ENCODE results near the gene HIVEP3.

HIVEP3 gene

DNA sequence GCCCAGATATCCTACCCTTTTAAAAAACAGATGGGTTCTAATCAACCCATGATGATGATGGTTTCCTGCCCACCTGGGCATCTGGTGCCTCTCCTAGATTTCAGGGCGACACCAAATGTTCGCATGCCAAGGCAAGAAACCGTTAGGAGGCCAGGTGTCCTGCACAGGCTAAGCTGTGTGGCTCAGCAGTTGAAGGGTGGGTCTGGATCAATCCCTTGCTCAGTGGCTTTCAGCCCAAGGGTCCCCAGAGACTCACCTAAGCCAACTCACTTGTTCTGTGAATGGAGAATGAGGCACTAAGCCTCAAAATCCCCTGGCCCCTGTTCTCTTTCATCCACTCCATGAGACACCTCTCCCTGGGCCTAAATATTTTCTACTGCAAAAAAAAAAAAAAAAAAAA, 265.1 kb downstream of the HIVEP3 start:
- DNase-seq: no peak
- TF ChIP-seq POLR2A (IDR thresholded peaks at IDR 0.05; ENCODE audit: low read length) (no peak), GATA1 (IDR thresholded peaks at IDR 0.05; ENCODE audit: low read depth, low read length) (no peak)

GRCh38 chr1:41652384-41653265, 266.1 kb downstream of the HIVEP3 start:
- DNase-seq: no peak
- TF ChIP-seq POLR2A (IDR thresholded peaks at IDR 0.05; ENCODE audit: low read length) (no peak), GATA1 (IDR thresholded peaks at IDR 0.05; ENCODE audit: low read depth, low read length) (no peak)

DNA sequence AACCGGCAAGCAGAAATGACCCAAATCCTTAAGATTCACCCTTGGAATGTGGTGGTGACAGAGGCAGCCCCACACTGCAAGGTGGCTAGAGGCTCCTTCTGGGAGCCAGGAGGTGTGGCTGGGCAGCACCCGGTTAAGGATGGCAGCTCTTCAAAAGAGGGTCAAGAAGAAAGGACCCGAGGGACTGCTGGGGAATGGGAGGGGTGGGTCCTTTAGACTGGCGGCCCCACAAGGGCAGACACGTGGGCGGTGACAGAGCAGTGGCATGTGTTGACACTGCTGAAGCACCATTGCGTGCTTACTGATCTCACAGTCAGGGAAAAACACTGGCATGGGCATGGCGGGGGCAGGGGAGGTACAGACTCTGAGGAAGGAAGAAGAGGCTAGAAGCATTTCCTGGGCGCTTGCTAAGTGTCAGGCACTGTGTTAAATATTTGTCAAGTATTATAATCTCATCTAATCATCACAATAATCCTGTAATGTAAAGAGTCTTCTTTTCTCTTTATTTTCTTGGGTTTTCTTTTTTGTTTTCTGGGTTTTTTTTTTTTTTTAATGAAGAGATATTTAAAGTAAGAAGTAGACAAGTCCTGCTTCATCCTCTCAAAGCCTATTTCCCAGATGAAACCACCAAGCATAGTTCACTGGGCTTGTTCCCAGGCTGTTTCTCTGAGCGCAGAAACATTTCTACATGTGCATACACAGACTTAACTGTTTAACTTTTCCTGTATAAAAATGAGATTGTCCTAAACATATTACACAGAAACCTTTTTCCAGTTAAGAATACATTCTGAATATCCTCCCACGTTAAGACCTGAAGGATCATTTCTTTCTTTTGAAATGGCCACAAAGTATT, 268.5 kb downstream of the HIVEP3 start:
- no peak for DNase-seq
- TF ChIP-seq POLR2A (IDR thresholded peaks at IDR 0.05; ENCODE audit: low read length) (no peak), GATA1 (IDR thresholded peaks at IDR 0.05; ENCODE audit: low read depth, low read length) (no peak)

DNA sequence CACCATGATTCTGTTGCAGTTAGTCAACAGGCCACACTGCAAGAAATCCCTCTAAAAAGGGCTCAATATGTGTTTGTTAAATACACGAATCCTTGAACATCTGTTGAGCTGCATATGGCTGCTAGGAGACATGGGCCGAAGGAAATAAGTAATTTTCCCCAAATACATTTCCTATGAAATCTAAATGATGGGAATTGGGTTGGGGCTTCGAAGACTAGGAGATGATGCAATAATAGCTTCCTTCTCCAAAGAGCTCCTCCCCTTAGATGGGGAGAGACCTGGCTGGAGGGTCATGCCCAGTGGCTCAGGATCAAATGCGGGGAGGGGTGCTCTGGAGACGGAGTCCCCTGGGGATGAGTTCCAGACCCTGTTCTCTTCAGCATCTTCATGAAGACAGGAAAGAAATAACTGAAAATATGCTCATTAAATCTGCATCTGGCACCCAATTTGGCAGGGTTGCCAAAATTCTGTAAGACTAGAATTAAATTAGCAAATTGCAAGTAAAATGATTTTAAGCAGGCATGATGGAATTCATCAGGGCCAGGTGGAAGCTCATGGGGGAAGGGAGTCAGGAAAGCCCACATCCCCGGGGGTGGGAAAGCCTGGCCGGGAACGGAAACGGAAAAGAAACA, 269.2 kb downstream of the HIVEP3 start:
- no peak for DNase-seq
- TF ChIP-seq GATA1 (IDR thresholded peaks at IDR 0.05; ENCODE audit: low read depth, low read length) (no peak), POLR2A (IDR thresholded peaks at IDR 0.05; ENCODE audit: low read length) (no peak)

DNA sequence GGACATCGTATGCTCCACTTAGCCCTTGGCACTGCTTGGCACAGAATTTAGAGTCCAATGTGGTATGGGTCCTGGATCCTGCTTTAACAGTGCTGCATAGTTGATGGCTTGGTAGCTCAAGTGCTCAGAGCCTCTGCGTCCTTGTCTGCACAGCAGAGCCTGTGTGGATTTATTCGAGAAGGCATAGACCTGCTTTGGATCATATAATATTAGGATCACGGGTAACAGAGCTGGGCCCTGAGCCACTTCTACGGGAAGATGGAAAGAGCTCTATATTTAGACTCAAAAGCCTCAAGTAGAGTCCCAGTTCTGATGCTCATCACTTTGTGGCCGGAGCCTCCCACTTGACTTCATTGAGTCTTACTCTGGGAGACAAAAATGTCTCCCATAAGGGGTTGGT, 269.9 kb downstream of the HIVEP3 start:
- TF ChIP-seq POLR2A (IDR thresholded peaks at IDR 0.05; ENCODE audit: low read length): no peak
- TF ChIP-seq GATA1 (IDR thresholded peaks at IDR 0.05; ENCODE audit: low read depth, low read length): no peak
- DNase-seq: no peak

- TF ChIP-seq POLR2A (IDR thresholded peaks at IDR 0.05; ENCODE audit: low read length) (no peak), GATA1 (IDR thresholded peaks at IDR 0.05; ENCODE audit: low read depth, low read length) (no peak)
- no peak for DNase-seq
These were observed 270.5 kb downstream of the HIVEP3 start for GRCh38 chr1:41648230-41648629.

GRCh38 chr1:41647221-41648135, 271.2 kb downstream of the HIVEP3 start:
- DNase-seq: no peak
- TF ChIP-seq POLR2A (IDR thresholded peaks at IDR 0.05; ENCODE audit: low read length) (no peak), GATA1 (IDR thresholded peaks at IDR 0.05; ENCODE audit: low read depth, low read length) (no peak)

DNA sequence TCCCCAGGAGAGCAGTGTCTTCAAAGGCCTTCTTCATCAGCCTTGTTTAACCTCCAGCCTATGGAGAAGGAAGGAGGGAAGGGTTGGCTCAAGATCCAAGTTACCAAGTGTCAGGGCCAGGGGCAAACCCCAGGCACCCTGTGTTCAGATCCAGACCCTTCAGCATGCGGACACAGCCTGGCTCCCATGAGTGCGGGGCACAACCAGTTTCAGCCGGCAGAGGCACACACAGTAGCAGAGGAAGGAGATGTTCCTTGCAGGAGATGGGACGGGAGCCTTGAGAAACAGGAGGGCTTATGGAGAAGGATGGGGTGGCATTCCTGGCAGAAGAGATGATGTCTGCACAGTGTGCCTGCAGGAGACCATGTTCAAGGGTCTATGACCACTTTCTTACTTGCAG, 272.5 kb downstream of the HIVEP3 start:
- TF ChIP-seq POLR2A (IDR thresholded peaks at IDR 0.05; ENCODE audit: low read length): no peak
- no peak for TF ChIP-seq GATA1 (IDR thresholded peaks at IDR 0.05; ENCODE audit: low read depth, low read length)
- DNase-seq: no peak

- TF ChIP-seq GATA1 (IDR thresholded peaks at IDR 0.05; ENCODE audit: low read depth, low read length): no peak
- no peak for TF ChIP-seq POLR2A (IDR thresholded peaks at IDR 0.05; ENCODE audit: low read length)
- DNase-seq: no peak
These were observed 273.7 kb downstream of the HIVEP3 start for GRCh38 chr1:41645062-41645461.

- DNase-seq: no peak
- TF ChIP-seq POLR2A (IDR thresholded peaks at IDR 0.05; ENCODE audit: low read length) (no peak), GATA1 (IDR thresholded peaks at IDR 0.05; ENCODE audit: low read depth, low read length) (no peak)
These were observed 275.6 kb downstream of the HIVEP3 start for GRCh38 chr1:41642922-41643821.

DNA sequence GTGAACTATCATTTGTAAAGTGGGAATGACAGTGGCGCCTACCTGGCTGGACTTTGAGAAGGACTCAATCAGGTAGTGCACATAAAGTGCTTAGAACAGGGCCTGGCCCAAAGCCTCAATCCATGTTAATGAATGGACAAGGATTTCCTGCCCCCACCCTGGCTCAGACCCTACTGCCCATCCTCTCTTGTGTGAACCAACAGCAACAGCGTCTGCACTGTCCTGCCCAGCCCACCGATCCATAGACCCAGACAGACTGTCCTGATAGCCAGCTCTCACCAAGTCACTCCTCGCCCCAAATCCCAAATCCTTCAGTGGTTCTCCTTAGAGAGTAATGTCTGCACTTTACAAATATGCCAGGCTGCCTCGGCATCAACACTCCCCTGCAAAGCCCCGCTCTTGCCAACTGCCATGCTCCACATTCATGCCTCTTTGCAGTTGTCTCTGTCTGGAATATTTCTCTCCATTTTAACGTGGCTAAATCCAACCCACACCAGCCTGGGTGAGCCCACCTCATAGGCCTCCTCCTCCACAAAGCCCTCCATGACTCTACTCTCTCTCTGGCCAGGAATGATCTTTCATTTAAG, 276.7 kb downstream of the HIVEP3 start:
- TF ChIP-seq POLR2A (IDR thresholded peaks at IDR 0.05; ENCODE audit: low read length) (no peak), GATA1 (IDR thresholded peaks at IDR 0.05; ENCODE audit: low read depth, low read length) (no peak)

DNA sequence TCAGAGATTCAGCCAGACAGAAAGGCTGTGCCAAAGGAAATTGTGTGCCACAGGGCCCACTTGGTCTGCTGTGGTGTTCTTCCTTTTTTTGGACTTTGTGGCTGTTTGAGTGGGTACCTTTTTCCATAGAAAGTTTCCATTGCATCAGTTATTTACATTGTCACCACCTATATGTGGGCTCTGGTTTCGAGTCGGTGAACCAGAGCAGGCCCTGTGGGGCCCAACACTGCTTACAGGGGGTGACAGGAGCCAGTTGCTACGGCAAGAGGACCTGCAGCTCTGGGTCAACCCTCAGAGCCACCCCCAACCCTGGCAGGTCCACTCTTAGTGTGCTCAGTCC, 277.3 kb downstream of the HIVEP3 start:
- TF ChIP-seq GATA1 (IDR thresholded peaks at IDR 0.05; ENCODE audit: low read depth, low read length) (no peak), POLR2A (IDR thresholded peaks at IDR 0.05; ENCODE audit: low read length) (no peak)

More for the DNA sequence above, 276.7 kb downstream of the HIVEP3 start:
- no peak for DNase-seq

More for the DNA sequence above, 277.3 kb downstream of the HIVEP3 start:
- DNase-seq: no peak

All from erythroblast (primary cell).